Neural cell (in vitro differentiated cells): Measurements from ENCODE around the gene PARD3B.

Source experiments
- CTCF ChIP-seq: fragments of 450-650 bp; IDR thresholded peaks from 2 replicates; pipeline ENCODE4 v1.5.1; 2014; ENCODE audit warnings: antibody characterized with exemption, mild to moderate bottlenecking, moderate library complexity; ENCODE audit not compliant: poor library complexity, severe bottlenecking
- EZH2 ChIP-seq: fragments of 200-600, 300-800 bp; shearing (Covaris generic), sonication (generic); IDR thresholded peaks from 2 replicates; pipeline ENCODE4 v1.6.1; 2014; ENCODE audit warnings: antibody characterized with exemption, low read length, borderline replicate concordance, mild to moderate bottlenecking; ENCODE audit not compliant: insufficient read depth, poor library complexity, severe bottlenecking
- POLR2AphosphoS5 ChIP-seq: IDR thresholded peaks from 2 replicates; pipeline ENCODE4 v1.6.1; 2012
- RAD21 ChIP-seq: fragments of 450-650 bp; conservative IDR thresholded peaks from 2 replicates; pipeline ENCODE4 v1.6.1; 2014; ENCODE audit warnings: antibody characterized with exemption, mild to moderate bottlenecking, moderate library complexity
- SMC3 ChIP-seq: fragments of 450-650 bp; conservative IDR thresholded peaks from 2 replicates; pipeline ENCODE4 v1.6.1; 2014; ENCODE audit warnings: antibody characterized with exemption, mild to moderate bottlenecking, moderate library complexity; ENCODE audit not compliant: poor library complexity
- TAF1 ChIP-seq: IDR thresholded peaks from 2 replicates; pipeline ENCODE4 v1.6.1; 2012; ENCODE audit warnings: low read depth

DNA sequence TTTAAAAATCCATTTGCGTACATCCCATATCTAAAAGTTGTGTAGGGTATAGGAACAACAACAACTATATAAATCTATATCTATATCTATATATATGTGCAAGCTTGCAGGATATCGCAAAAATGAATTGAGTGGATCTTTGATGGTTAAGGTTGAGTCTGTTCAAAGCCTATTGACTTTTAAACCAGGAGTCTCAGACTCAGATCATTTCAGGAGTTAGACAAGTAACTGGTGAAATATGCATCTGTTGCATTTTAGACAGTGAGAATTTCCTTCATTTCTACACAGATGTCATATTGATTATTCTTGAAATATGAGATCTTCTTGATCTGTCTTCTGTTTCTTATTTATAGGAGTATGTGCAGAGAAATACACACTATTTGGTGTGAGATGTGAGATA is 66.5 kb downstream of the PARD3B start:
- TF ChIP-seq EZH2 (no peak), SMC3 (no peak), CTCF (no peak), RAD21 (no peak), TAF1 (no peak), POLR2AphosphoS5 (no peak)
